Stimulated activated CD4-positive, alpha-beta T cell treated with anti-CD3 and anti-CD28 coated beads, Interleukin-1b, Interleukin-23, amount 100 ng/mL, for 48 hours (primary cell): ENCODE measurements around the gene PPP1R3G.
"Not testable (repeated sequence)": the region's sequence is repeated elsewhere in the genome, so short reads cannot be mapped to it uniquely, and the experiment has no call there.

Source experiments
- DNase-seq: peaks from one replicate; pipeline ENCODE4 v3.0.0-alpha.2; 2020

Gene PPP1R3G

DNA sequence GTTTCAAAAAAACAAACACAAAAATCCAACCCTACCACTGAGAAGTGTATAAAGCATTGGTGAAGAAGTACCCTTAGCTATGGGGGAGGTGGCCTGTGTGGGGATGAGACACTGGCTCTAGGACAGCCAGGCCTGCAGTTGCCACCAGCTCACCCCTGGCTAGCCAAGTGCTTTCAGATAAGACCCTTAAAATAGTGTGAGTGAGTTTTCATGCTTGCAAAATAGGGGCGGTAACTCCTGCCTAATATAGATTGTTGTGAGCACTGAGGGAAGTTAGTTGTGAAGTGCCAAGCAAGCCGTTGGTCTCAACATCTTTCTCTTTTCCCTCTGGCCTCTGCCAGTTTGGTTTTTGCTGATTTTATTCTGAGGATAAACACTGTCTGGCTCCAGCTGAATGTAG is 11.3 kb downstream of the PPP1R3G start:
- DNase-seq: no peak

DNA sequence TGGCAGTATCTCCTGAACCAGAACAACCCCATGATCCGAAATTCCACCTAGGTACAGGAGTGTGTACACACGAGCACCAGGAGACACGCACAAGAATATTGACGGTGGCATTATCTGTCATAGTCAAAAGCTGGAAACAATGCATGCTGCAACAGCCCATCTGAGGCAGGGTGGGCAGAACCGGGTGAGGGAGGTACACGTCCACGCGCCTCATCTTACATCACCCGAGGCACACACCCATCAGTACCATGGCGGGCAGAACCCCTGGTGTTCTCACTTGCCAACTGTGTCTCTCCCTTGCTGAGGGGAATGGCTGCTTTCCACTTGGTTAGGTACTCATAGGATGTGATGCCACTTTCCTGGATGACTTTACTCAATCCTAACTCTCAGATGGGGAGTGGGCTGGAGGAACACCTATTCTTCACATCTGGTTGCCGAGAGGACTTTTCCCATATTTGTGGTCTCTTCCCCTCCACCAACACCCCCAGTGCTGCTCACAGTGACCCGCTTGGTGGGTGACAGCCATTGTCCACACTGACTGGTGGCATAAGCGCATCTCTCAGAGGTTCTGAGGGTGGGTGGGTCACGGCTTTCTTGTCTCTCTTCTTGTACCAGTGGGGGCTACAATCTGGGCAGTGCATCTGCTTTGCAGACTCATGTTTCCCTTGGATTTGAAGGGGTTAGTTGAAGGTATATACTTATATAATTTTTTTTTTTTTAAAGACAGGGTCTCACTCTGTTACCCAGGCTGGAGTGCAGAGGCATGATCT is 13.5 kb downstream of the PPP1R3G start:
- no peak for DNase-seq

DNA sequence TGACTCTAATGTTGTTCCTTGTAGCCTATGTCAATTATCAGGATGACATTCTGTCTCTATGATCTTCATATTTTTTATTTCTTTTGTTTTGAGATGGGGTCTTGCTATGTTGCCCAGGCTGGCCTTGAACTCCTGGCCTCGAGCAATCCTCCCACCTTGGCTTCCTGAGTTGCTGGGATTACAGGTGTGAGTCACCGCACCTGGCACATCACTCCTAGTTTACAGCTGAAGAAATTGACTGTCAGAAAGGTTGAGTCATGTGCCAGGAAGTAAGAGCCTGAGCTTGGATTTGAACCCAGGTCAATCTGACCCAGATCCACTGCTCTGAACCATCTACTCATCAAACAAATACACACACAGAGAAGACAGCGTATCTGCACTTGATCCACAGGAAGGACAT is 14.4 kb downstream of the PPP1R3G start:
- no peak for DNase-seq

DNA sequence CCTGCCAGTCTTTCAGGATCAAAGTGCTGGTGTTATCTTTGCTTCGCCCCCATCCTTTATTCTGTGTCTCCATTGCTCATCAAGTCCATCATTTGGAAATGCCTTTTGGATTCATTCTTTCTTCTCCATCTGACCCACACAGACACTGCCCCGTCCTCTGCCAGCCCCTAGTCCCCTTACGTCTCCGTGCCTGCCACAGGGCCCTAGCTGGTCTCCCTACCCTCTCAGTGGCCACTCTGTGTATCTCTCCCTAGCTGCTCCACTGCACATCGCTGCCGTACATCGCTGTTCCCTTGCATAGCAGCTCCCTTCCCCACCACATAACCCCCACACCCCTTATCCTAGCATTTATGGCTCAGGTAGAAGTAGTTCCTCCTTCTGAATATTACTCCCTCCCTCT is 15.7 kb downstream of the PPP1R3G start:
- no peak for DNase-seq

DNA sequence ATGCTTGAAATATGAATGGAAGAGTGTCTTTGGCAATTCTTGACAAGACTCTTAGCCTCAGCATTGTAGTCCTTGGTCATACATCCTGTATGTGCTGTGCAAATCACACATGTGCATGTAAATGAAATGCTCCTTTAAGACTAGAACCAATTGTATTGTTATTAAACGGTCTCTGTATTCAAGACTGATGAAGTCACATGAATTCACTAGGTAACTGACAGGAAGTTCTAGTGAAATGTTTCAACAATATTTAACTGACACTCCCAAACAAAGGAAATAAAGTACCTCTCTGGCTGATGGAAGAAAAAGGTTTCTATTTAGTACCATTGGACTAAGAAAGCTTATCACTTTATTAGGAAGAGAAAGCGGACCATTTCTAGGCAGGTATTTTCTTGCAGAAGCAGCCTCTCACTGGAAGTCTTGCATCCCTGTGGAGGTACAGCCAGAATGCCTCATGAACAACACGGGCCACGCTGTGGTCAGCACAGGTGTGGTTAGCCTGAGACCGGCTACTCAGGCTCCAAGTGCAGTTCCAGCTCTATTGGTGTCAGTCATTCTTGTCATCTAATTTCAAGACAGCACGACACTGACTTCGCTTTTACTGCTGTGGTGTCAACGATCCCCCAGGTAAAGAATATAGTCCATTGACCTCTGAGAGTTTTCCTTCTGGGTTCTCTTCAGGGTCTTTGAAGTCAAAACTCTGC is 17.3 kb downstream of the PPP1R3G start:
- no peak for DNase-seq

DNA sequence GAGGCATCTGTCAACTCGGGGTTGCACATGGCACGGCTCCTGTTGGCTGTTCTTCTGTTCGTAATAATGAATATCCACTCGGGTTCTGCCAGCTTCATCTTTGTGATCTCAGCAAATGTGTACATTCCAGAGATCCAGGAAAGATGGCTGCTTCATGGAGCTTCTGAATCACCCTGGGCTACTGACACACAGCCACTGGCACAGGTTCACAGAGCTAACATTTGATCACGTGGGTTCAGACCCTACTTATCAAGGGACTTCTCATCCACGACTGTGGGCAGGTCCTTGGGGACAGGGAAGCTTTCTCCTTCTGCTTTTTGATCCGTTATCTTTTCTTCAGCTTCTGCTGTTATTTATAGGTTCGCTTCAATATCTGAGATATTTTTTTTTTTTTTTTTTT is 18.1 kb downstream of the PPP1R3G start:
- no peak for DNase-seq

DNA sequence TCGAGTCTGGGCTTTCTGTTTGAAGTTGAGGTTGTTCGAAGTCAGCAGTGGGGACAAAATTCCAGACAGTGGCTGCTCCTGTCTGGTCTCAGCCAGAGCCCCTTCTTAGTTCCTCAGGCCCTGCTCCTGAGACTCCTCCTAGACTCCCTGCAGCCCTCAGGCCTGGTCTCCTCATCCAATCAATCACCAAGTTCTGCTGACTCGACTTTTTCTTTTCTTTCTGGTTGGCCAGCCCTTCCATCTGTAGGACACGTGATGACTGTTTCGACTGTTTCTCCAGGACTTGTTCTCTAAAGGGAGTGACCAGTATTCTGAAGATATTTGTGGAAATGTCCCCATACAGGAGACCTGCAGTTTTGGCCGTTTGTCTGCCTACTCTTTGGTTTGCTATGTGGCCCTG is 19.5 kb downstream of the PPP1R3G start:
- no peak for DNase-seq

DNA sequence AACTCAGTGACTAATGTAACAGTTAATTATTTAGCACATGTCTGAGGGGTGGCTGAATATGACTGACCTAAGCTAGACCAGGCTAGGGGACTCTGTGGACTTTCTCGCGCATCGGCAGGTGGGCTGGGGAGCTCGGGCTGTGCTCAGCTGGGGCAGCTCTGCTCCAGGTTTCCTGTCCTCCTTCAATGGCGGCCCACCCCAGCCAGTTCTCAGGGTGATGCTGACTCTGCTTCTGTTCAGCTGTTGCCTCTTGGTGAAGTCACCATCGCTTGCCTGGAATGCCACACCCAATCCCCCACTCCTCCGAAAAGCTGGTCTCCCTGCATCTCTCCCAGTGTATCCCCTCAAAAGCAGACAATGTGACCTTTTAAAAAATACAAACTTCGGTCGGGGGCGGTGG is 20.0 kb downstream of the PPP1R3G start:
- DNase-seq: no peak

DNA sequence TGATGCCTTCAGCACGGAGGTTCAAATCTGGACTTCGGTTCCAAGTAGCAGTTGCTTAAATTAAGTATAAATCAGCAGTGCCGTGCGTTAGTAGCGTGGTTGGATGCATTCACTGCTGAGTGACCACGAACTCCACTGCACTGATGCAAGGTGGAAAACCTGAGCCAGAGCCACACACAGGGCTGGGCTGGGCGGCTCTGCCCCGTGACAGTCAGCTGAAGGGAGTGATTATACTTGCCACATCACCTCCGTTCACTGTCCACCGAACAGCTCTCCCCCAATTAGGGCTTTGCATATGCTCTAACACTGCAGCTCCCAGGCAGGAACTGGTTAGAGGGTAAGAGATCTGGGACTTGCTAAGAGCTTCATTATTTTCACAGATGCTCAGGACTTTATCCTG is 22.2 kb downstream of the PPP1R3G start:
- no peak for DNase-seq

DNA sequence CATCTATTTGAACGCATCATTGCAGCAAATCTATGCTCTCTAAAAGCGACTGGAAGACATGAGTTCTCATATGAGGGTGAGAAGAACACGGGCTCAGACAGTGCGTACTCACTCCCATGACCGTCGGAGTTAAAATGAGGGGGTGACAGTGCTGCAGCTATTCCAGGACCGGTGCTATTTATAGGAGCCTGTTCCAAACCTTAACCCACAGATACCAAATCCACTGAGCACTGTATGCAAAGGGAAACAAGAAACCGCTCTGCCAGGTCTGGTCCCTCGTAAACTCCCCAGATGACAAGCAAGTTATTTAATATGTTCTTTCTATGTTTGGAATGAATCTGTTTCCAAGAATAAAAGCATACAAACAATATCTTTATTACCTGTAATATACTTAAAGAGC is 22.9 kb downstream of the PPP1R3G start:
- no peak for DNase-seq

DNA sequence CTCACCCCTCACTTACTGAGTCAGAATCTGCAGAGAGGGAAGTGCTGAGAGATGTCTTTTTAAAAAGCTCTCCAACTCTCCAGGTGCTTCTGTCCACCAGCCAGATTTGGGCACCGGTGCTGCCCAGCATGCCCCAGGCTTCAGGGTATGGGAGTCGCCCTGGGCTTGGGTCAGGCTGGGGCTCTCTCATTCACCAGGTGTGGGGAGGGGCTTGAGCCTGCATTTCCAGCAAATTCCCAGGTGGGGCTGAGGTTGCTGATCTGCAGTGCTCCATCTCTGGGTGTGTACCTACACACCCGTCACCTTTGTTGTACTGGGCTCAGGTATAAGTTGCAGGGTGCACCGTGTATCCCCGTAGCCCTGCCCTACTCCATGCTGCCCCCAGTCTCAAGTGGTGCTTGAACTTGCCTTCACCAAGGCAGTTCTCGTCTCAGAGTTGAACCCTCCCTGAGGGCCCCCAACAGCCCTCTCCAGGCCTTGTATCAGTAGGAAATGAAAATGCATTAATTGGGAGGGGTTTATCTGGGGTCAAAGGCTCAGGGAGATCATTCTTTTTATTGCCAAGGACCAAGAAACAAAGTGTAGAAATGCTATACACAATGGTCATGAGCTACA is 23.5 kb downstream of the PPP1R3G start:
- DNase-seq: no peak

DNA sequence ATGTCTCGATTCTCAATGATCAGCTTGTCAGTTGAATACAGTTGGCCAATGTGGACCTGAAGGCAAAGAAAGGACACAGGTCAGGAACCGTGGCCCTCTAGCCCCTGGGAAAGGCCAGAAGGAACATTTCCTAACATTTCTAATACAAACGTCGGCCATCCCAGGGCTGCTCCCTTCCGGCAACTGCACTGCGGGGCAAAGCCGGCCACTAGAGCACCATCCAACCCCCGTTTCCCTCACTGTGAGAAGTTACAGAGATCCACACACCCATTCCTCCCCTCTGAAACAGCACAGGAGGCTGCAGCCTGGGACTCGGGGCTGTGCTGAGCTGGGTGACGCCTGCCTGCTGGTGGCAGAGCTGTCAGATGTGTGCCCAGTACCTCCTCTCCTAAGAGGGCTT is 24.3 kb downstream of the PPP1R3G start:
- no peak for DNase-seq

DNA sequence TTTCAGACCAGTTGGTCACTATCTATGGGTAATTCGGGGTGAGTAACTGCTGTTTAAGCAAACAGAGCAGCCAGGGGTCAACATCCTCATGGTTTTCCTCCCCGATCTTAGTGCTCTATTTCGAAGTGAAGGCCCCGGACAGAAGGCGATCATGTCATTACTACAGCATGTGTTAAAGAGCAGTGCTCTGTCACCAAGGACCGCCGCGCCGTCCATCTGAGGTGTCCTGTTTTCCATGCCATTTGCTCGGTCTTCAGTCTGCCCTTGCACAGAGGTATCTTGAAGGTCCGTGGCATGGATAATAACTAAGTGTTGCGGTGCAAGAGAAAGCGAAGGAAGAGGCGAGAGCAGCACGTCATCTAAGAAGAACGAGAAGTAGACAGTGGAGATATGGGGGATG is 25.1 kb downstream of the PPP1R3G start:
- no peak for DNase-seq

DNA sequence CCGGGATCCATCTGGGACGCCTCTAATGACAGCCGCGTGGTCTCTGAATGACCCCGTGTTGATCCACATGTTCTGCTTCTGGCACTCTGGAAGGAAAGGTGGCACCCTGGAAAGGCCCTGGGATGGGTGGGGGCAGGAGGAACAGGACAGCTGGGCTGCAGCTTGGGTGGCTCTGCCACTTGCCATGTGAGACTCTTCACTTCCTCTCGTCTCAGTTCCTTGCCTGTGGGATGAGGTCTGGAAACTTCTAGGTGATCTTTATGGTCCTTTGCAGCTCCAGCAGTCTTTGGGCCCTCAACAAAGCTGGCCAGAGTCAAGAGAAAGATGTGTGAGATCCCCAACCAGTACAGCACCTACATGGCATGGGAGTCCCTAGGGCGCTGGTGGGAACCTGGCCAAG is 26.5 kb downstream of the PPP1R3G start:
- no peak for DNase-seq

DNA sequence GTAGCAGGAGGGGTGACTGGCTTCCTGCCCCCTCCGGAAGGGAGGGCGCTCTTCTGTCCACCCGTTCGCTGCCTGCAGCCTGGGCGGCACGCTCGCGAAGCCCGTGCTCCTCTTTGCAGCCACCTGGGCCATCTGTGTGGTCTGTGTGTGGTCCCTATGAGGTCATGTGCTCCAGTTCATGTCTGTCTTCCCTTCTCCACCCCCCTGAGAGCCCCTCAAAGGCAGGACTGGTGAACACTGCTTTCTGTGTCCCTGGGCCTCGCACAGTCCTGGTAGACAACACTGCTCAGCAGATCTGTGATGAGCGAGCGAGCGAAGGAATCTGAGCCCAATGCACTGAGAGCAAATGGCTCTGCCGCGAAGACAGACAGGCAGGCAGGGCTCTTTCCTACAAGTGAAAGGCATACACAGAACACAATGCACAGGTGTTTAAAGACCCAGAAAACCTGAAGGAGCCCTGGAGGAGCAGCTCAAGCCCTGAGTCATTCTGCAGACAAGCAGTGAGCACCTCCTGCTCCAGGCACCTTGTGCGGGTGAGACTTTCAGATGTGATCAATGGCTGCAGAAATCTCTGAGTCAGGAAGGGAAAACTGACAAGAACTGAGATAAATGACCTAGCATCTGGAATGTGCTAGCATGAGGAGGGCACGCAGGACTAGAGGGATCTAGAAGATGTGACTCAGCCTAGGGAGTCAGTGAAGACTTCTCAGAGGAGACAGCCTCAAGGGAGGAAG is 27.1 kb downstream of the PPP1R3G start:
- no peak for DNase-seq

DNA sequence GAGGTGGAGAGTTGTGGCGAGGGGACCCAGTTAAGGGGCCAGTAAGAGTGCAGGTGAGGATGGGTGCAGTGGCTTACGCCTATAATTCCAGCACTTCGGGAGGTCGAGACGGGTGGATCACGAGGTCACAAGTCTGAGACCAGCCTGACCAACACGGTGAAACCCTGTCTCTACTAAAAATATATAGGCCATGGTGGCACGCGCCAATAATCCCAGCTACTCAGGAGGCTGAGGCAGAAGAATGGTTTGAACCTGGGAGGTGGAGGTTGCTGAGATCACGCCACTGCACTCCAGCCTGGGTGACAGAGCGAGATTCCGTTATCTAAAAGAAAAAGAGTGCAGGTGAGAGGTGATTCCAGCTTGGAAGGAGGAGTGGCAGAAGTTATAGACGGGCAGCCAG is 28.0 kb downstream of the PPP1R3G start:
- DNase-seq: no peak

DNA sequence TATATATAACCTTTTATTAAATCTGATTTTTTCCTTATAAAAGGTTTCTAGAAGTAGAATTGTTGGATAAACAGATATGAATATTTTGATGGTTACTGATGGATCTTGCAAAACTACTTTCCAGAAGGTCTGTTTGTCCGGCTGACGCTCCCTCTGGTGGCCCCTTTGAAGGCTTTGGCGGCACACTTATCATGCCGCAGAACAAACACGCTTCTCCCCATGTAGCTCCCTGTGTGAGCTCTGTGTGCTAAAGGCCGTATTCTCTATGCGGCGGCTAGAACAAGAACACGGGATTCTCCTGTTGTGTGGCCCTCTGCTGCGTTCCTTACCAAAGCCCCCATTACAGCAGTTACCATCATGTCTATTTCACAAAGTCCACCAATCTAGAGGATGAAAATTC is 30.0 kb downstream of the PPP1R3G start:
- no peak for DNase-seq

DNA sequence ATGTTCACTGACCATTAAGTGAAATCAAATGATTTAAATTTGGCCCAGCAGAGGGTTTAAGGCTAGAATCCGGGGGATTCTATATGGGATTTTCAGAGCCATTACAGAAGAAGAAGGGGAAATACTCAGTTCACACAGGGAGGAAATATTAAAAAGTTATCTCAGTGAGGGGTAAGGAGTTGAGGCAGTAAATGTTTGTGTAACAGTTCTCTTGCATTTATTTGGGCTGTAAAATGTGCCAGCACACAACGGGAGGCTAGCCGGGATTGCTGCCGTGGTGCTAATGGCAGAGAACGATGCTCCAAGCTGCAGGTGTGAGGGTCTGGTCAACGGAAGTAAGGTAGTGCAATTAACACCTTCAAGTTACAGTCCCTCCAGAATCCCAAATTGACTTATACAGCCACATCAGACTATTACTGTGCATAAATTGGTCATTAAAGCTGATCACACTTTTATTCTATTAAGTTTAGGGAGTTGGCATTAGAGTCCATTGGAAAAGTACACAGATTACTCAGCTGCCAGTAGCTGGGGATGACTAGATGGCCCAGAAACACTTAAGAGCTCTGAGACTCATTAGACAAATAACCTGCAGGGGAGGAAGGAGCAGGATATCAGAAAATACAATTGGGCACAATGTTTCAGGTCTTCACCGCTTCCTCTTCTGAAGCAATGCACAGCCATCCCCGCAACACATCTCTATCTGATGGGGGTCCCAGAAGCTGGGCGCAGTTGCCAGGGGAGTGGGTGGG is 31.3 kb downstream of the PPP1R3G start:
- DNase-seq: no peak

DNA sequence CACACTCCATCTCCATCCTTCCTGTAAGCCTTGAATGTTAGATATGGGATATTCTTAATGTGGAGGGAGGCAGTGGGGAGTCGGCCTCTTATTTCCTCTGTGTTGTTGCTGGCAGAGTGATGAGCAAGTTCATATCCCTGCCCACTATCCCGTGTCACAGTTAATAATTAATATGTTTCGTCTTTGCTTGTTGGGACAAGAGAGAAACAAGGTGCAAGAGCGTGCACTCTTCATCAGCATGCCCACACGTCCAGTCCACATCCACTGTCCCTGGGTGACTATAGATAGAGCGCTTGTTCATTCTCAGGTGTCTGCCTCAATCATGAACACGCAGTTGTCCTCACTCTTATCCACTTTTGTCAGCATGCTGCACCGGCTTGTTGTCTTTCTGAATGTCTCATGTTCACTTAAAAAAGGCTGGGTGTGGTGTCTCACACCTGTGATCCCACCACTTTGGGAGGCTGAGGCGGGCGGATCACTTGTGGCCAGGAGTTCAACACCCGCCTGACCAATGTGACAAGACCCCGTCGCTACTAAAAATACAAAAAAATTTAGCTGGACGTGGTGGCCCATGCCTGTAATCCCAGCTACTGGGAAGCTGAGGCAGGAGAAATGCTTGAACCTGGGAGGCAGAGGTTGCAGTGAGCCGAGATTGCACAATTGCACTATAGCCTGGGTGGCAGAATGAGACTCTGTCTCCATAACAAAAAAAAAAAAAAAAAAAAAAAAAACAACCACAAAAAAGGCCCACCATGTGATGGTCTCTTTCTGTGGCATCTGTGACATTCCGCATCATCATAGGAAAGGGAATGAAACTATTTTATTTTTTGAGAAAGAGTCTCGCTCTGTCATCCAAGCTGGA is 34.2 kb downstream of the PPP1R3G start:
- no peak for DNase-seq

DNA sequence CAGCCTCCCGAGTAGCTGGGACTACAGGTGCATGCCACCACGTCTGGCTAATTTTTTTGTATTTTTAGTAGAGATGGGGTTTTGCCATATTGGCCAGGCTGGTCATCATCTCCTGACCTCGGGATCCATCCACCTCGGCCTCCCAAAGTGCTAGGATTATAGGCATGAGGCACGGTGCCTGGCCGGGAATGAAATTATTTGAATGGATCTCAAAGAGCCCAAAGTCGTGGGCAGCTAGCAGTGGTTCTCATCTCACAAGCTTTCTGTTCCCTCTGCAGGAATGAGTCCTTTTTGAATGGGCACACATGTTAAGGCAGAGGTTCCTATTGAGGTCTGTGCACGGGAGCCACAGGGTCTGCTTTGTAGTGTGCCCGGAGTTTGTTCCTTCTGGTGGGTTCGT is 34.9 kb downstream of the PPP1R3G start:
- no peak for DNase-seq

DNA sequence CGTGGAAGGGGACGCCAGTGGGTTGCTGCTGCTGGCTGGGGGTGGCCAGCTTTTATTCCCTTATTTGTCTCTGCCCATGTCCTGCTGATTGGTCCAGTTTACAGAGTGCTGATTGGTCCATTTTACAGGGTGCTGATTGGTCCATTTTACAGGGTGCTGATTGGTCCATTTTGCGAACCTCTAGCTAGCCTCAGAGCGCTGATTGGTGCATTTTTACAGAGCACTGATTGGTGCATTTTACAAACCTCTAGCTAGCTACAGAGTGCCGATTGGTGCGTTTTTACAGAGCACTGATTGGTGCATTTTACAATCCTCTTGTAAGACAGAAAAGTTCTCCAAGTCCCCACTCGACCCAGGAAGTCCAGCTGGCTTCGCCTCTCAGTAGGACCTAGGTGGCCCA is 35.4 kb downstream of the PPP1R3G start:
- DNase-seq: not testable (repeated sequence)

DNA sequence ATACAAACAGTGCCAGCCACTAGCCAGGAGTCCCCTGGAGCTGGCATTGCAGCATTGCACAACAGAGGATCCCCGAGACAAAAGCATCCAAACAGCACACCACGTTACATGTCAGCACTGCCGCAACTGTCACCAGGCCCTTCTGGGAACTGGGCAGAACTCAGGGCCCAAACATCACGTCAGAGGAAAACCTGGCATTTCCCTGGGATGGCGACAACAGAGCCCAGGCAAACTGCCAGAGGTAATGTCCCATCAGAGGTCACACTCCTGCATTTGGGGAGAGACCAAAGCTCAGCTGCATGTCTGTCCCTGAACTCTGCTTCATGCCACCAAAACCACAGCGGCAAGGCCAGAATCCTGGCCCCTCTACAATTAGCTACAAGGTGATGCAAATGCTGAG is 36.3 kb downstream of the PPP1R3G start:
- DNase-seq: no peak
